Neural cell (in vitro differentiated cells): Measurements from ENCODE around the gene FSD1L. TPM values are rescaled to one million over a fixed set of nuclear protein-coding genes. Genes with fewer than 3 reads are reported as not detected.

Experiments
- H2AFZ ChIP-seq: fragments of 200-600, 300-800 bp; sonication (generic), shearing (Covaris generic); 2 replicates; pipeline ENCODE4 v1.6.0; 2014; ENCODE audit warnings: low read depth, mild to moderate bottlenecking, antibody characterized with exemption, low read length, moderate library complexity
- H3F3A ChIP-seq: fragments of 200-600 bp; shearing (Covaris generic); 2 replicates; pipeline ENCODE4 v1.6.1; 2016; ENCODE audit warnings: mild to moderate bottlenecking, moderate library complexity, mixed read lengths, antibody characterized with exemption, low read length; ENCODE audit not compliant: insufficient read depth, poor library complexity, severe bottlenecking
- H3K27ac ChIP-seq: fragments of 200-600, 300-800 bp; sonication (generic), shearing (Covaris generic); 2 replicates; pipeline ENCODE4 v1.5.1; 2014; ENCODE audit warnings: mild to moderate bottlenecking, low read length, moderate library complexity
- H3K27me3 ChIP-seq: fragments of 300-800, 200-600 bp; sonication (generic), shearing (Covaris generic); 2 replicates; pipeline ENCODE4 v1.6.0; 2014; ENCODE audit warnings: mild to moderate bottlenecking, low read depth, low read length, moderate library complexity; ENCODE audit not compliant: insufficient read depth
- H3K36me3 ChIP-seq: fragments of 300-800, 200-600 bp; sonication (generic), shearing (Covaris generic); 2 replicates; pipeline ENCODE4 v1.5.1; 2014; ENCODE audit warnings: mild to moderate bottlenecking, antibody characterized with exemption, low read length, moderate library complexity; ENCODE audit not compliant: insufficient read depth
- H3K4me2 ChIP-seq: fragments of 300-800, 200-600 bp; sonication (generic), shearing (Covaris generic); 2 replicates; pipeline ENCODE4 v1.6.0; 2014; ENCODE audit warnings: mild to moderate bottlenecking, low read length
- H3K4me3 ChIP-seq: fragments of 300-800, 200-600 bp; sonication (generic), shearing (Covaris generic); 2 replicates; pipeline ENCODE4 v1.5.1; 2014; ENCODE audit warnings: mild to moderate bottlenecking, low read length, moderate library complexity
- H3K79me2 ChIP-seq: fragments of 200-600 bp; shearing (Covaris generic); replicated peaks from 2 replicates; pipeline ENCODE4 v1.6.0; 2014; ENCODE audit warnings: mild to moderate bottlenecking, low read length, moderate library complexity; ENCODE audit not compliant: insufficient read depth
- H3K9ac ChIP-seq: fragments of 300-800, 200-600 bp; sonication (generic), shearing (Covaris generic); 2 replicates; pipeline ENCODE4 v1.6.1; 2016; ENCODE audit warnings: mild to moderate bottlenecking, low read length, mixed read lengths
- H3K9me2 ChIP-seq: fragments of 200-600 bp; shearing (Covaris generic); 2 replicates; pipeline ENCODE4 v1.6.1; 2016; ENCODE audit warnings: mild to moderate bottlenecking, low read length, mixed read lengths; ENCODE audit not compliant: insufficient read depth
- H3K9me3 ChIP-seq: fragments of 200-600, 300-800 bp; sonication (generic), shearing (Covaris generic); 2 replicates; pipeline ENCODE4 v1.6.1; 2016; ENCODE audit warnings: mild to moderate bottlenecking, mixed run types, low read length, moderate library complexity, mixed read lengths
- H4K20me1 ChIP-seq: fragments of 200-600 bp; shearing (Covaris generic); 2 replicates; pipeline ENCODE4 v1.6.1; 2016; ENCODE audit warnings: mild to moderate bottlenecking, mixed run types; ENCODE audit not compliant: insufficient read depth
- EP300 ChIP-seq: fragments of 450-650 bp; conservative IDR thresholded peaks from 2 replicates; pipeline ENCODE4 v1.6.1; 2014; ENCODE audit warnings: antibody characterized with exemption, mild to moderate bottlenecking, moderate library complexity; ENCODE audit not compliant: poor library complexity, severe bottlenecking
- EZH2 ChIP-seq: fragments of 200-600, 300-800 bp; shearing (Covaris generic), sonication (generic); IDR thresholded peaks from 2 replicates; pipeline ENCODE4 v1.6.1; 2014; ENCODE audit warnings: antibody characterized with exemption, low read length, borderline replicate concordance, mild to moderate bottlenecking; ENCODE audit not compliant: insufficient read depth, poor library complexity, severe bottlenecking
- MXI1 ChIP-seq: fragments of 450-650 bp; conservative IDR thresholded peaks from 2 replicates; pipeline ENCODE4 v1.6.1; 2014; ENCODE audit warnings: antibody characterized with exemption, mild to moderate bottlenecking; ENCODE audit not compliant: poor library complexity, severe bottlenecking
- POLR2AphosphoS5 ChIP-seq: IDR thresholded peaks from 2 replicates; pipeline ENCODE4 v1.6.1; 2012
- RAD21 ChIP-seq: fragments of 450-650 bp; conservative IDR thresholded peaks from 2 replicates; pipeline ENCODE4 v1.6.1; 2014; ENCODE audit warnings: antibody characterized with exemption, mild to moderate bottlenecking, moderate library complexity
- REST ChIP-seq: IDR thresholded peaks from 2 replicates; pipeline ENCODE4 v1.6.1; 2012; ENCODE audit warnings: borderline replicate concordance
- SMC3 ChIP-seq: fragments of 450-650 bp; conservative IDR thresholded peaks from 2 replicates; pipeline ENCODE4 v1.6.1; 2014; ENCODE audit warnings: antibody characterized with exemption, mild to moderate bottlenecking, moderate library complexity; ENCODE audit not compliant: poor library complexity
- TAF1 ChIP-seq: IDR thresholded peaks from 2 replicates; pipeline ENCODE4 v1.6.1; 2012; ENCODE audit warnings: low read depth
- polyA plus RNA-seq: library from polyadenylated mRNA; depleted of rRNA; stranded (reverse); fragments of >200 nt; gene quantifications from 2 replicates; pipeline ENCODE4 v1.2.3, GENCODE V29; 2014
- TF ChIP-seq, protein P1 (sequence below): fragments of 450-650 bp; IDR thresholded peaks from 2 replicates; pipeline ENCODE4 v1.5.1; 2014; ENCODE audit warnings: antibody characterized with exemption, mild to moderate bottlenecking, moderate library complexity; ENCODE audit not compliant: poor library complexity, severe bottlenecking

Gene FSD1L
- polyA plus RNA-seq, 1 donor from 2014 or later: 42.8 TPM

DNA sequence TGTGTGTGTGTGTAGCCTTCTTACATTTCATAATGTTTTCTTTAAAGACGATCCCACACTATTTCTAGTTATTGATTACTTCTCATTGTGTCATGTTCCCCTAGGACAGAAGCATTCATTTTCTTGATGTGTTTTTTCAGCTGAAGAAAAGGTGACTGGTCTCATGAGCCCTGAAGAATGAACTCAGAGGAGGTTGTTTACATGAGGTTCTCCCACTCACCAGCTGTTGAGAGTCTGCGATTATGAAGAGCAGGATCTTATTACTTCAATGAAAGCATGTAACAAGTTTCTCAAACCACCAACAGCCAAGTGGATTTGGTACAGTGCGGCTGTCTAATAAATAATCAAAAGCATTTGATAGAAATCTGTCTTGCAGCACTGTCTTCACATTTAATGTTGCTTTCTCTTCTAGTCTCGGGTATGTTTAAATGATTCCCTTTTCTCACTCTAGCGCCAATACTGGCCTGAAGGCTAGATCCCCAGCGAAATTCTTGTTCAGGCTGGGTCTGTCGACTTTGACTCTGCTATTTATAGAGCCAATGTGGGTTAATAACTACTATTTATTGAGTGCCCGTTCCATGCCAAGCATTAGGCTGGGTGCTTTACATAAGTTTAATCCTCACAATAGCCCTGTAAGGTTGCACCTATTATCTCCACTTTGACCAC is 9.6 kb upstream of the FSD1L start:
- Histone ChIP-seq H3K9me2 (no peaks in the 10 kb centered on the region), H3K27ac (no peak overlapping the region), H2AFZ (no peak overlapping the region), H3K36me3 (no peaks in the 10 kb centered on the region), H3K4me3 (no peak overlapping the region), H3K79me2 (no peaks in the 10 kb centered on the region), H3K4me2 (no peak overlapping the region), H3K27me3 (no peaks in the 10 kb centered on the region), H3K9me3 (no peaks in the 10 kb centered on the region), H3F3A (no peaks in the 10 kb centered on the region), H4K20me1 (no peaks in the 10 kb centered on the region), H3K9ac (no peak overlapping the region)
- TF ChIP-seq POLR2AphosphoS5 (no peak), SMC3 (no peak), REST (no peak), MXI1 (no peak), RAD21 (no peak), EZH2 (no peak), TAF1 (no peak), EP300 (no peak)
- TF ChIP-seq, protein P1, sequence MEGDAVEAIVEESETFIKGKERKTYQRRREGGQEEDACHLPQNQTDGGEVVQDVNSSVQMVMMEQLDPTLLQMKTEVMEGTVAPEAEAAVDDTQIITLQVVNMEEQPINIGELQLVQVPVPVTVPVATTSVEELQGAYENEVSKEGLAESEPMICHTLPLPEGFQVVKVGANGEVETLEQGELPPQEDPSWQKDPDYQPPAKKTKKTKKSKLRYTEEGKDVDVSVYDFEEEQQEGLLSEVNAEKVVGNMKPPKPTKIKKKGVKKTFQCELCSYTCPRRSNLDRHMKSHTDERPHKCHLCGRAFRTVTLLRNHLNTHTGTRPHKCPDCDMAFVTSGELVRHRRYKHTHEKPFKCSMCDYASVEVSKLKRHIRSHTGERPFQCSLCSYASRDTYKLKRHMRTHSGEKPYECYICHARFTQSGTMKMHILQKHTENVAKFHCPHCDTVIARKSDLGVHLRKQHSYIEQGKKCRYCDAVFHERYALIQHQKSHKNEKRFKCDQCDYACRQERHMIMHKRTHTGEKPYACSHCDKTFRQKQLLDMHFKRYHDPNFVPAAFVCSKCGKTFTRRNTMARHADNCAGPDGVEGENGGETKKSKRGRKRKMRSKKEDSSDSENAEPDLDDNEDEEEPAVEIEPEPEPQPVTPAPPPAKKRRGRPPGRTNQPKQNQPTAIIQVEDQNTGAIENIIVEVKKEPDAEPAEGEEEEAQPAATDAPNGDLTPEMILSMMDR: no peak

DNA sequence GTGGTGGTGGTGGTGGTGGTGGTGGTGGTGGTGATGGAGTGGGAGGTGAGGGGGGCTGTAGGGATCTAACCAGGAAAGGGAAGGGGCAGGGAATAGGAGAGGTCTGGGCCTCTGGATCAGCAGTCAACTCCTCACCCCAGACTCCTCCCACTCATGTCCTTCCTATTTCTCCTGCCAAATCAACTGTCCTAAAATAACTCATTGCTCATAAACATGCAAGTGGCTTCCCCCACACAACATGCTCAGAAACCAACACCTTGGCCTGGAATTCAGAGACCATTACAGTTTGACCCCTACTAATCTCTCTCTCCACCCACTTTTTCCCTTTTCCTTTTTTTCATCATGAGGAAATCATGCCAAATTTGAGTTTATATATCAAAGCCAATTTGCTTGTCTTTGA is 8.4 kb upstream of the FSD1L start:
- Histone ChIP-seq H3K9me3 (no peaks in the 10 kb centered on the region), H3K27me3 (no peaks in the 10 kb centered on the region), H3K27ac (no peak overlapping the region), H3K4me2 (no peak overlapping the region), H2AFZ (no peak overlapping the region), H3K36me3 (no peaks in the 10 kb centered on the region), H3K4me3 (no peak overlapping the region), H3F3A (no peaks in the 10 kb centered on the region), H3K9ac (no peak overlapping the region), H4K20me1 (no peaks in the 10 kb centered on the region), H3K79me2 (no peaks in the 10 kb centered on the region), H3K9me2 (no peaks in the 10 kb centered on the region)
- TF ChIP-seq SMC3 (no peak), POLR2AphosphoS5 (no peak), REST (no peak), MXI1 (no peak), EZH2 (no peak), TAF1 (no peak), EP300 (no peak)
- TF ChIP-seq, protein P1: no peak
